ENCODE measurements around the gene MEGF11.
A peak's percentile ranks its signal among the peaks of the same experiment; 100 is the strongest.

The MEGF11 gene

DNA sequence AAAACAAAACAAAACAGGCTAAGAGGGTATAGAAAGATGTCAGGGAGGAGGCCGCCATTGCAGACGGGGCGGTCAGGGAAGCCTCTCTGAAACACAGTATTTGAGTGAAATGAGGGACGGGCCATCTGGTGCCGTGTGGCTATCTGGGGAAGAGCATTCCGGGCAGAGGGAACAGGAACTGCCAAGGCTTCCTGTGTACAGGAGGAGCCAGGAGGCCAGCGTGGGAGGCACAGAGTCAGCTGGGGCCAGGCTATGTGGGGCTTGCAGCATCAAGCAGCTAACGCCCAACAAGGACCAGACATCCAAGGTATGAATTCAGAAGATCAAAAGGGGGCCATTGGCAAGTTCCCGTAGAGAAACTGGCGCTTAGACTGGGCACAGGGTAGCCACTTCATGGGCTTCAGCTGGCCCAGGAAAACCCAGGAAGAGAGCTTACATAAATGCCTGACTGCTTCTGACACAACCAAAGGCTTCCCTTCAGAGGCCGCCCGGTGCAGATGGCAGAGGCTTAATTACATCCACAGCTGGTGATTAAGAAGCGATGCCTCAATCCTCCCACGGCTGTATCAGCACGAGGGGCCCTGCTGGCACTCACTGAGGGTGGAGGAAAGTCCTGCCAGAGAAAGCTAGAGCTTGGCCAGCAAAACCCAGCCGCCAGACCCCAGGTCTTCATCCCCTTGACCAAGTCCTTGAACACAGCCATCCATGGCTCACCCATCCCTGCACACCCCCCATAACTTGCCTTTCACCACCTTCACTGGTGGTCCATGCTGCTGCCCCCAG lies 144.9 kb downstream of the MEGF11 start:
- no peak for DNase-seq

DNA sequence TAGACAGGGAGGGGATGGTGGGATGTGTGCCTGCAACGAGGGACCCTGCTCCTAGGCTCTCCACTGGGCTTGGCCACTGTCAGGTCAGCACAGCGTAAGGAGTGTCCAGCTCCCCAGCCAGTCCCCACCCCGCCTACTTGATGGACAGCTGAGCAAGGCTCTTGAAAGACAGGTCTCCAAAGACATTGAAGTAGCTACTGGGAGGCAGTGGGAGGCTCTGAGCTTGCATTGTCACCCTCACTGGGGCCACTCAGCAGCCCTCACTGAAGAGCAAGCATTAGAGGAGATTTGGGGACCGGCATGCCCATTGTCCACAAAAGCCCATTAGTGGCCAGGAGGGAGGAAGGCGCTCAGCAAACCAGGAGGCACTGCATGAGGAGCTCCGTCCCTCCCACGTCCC lies 146.5 kb downstream of the MEGF11 start:
- DNase-seq: no peak

- DNase-seq: no peak
Observed at GRCh38 chr15:66105286-66106265, 148.0 kb downstream of the MEGF11 start.

DNA sequence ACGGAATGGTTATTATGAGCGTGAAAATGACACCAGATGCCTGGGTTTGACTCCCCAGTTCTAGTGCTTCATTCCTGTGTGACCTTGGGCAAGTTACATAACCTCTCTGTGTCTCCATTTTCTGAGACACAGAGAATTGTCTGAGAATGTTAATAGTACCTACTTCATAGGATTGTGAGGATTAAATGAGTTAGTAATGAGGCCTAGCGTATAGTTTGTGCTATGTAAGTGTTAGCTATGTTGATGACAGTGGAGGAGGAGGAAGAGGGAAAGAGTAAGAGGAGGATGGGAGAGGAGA lies 150.3 kb downstream of the MEGF11 start:
- no peak for DNase-seq

GRCh38 chr15:66102563-66103292 lies 150.8 kb downstream of the MEGF11 start:
- no peak for DNase-seq

GRCh38 chr15:66101715-66102395 lies 151.7 kb downstream of the MEGF11 start:
- no peak for DNase-seq

DNA sequence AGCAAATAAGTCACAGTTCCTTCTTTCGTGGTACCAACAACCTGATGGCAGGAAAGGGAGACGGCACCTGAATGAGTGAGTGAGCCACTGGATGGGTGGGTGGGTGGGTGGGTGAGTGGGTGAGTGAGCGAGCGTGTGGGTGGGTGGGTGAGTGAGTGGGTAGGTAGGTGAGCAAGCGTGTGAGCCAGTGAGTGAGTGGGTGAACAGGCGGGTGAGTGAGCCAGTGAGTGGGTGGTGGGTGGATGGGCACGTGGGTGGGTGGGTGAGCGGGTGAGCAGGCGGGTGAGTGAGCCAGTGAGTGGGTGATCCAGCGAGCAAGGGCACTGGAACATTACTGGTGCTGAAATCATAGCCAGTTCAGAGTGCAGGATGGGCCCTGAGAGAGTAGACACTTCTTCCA lies 152.8 kb downstream of the MEGF11 start:
- no peak for DNase-seq

- DNase-seq: no peak
Observed at GRCh38 chr15:66099950-66100671, 153.4 kb downstream of the MEGF11 start.

DNA sequence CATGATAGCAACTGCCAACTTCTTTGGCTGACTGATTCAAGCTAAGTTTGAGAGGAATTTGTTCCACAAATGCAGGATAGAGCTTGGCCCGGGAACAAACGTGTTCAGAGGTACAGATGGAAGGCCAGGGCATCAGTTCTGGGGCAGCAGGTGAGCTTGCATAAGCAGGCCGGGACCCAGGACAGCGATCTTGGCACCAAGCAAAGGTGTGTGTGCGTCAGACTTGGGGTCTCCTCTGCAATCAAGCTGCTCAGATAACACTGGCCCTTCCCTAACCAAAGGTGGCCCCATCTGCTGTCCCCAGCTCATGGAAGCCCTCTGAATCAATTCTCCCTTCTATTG lies 155.6 kb downstream of the MEGF11 start:
- DNase-seq: no peak

DNA sequence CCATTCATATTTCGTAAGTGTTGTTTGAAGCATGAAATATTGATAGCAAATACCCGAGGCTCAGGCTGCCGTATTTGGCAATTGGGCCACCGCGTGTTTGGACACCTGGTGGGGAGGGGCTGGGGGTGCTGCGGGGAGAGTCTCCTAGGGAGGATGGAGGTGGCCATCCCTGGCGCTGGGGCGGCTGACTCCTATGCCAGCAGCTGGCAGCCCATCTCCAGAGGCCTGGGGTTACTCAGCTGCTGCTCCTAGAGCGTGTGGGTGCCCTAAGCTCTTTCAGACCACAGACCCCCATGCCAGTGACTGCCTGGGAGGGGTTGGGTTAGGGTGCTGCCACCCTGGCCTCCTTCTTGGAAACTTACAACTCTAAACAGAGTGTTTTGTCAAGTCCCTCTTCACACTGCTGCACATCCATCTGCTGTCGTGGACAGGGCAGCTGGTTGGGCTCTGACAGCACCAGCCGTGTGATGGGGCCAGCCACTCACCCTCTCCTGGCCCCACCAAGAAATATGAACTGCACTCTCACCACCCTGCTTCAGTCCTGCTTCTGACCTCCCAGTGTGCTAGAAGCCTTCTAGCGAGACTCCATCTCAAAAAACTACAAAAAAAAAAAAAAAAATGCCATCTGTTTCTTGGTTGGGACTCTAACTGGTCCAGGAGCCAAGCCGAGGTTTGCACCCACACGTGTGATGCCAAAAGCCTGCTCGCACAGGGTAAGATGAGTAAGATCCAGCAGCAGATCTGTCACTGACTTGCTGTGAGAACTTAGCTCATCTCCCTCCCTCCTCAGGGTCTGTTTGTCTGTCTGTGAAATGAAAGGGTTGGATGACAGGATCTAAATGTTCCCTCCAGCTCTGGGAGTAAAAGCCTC lies 156.2 kb downstream of the MEGF11 start:
- DNase-seq: no peak

- DNase-seq: no peak
Observed at GRCh38 chr15:66096688-66097058, 156.9 kb downstream of the MEGF11 start.

GRCh38 chr15:66095871-66096687 lies 157.5 kb downstream of the MEGF11 start:
- DNase-seq: no peak

DNA sequence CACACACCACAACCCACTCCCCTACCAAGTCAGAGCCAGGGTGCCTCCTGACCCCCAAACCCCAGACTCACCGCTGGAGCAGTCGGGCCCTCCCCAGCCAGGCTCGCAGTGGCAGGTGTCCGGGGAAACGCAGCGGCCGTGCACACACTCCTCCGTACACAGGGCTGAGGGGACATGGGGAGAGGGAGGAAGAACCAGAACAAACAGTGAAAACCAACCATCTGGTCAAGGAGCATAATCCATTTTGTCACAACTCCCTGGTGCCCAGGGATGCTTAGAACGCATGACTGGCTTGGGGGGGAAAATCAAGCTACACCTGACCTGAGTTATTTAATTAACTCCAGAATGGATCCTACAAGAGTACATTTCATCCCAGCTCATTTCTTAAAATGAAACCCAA lies 159.2 kb downstream of the MEGF11 start:
- no peak for DNase-seq

- DNase-seq: no peak
Observed at GRCh38 chr15:66092053-66093016, 161.2 kb downstream of the MEGF11 start.

- no peak for DNase-seq
Observed at GRCh38 chr15:66089509-66089908, 164.0 kb downstream of the MEGF11 start.

DNA sequence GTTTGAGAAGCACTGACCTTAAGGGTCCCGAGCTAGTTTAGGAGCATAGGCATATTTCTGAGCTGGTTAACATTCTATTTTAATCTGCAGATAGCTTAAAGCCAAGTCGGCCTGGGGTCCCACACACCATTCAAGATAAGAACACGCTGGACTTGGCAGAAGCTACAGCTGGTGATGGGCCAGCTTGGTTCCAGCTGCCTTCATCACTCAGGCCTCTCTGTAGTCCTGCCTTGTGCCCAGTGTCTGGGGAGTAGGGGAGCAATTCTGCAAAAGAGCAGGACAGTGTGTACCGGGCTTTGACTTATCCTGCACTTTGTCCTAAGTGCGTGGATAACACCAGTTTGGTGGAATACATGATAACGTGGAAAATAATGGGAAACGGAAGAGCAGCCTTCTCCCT lies 164.5 kb downstream of the MEGF11 start:
- no peak for DNase-seq

GRCh38 chr15:66085128-66085527 lies 168.4 kb downstream of the MEGF11 start:
- peak; percentile 17 for DNase-seq

DNA sequence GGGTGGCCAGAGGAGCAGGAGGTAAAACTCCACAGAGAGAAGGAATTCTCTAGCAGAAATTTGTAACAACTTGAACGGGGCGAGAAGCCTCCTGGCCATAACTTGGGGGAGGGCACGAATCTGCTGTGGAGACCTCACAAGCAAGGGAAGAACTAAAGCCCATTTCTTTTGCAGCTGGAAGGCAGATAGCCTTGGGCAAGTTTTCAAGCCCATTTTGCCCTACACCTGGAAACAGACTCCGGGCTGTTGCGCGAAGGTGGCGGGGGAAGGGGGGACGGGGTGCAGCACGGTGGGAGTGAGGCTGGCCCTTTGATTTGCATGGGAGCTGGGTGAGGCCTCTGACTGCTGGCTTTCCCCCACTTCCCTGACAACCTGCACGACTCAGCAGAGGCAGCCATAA lies 168.8 kb downstream of the MEGF11 start:
- no peak for DNase-seq

GRCh38 chr15:66080717-66081398 lies 172.7 kb downstream of the MEGF11 start:
- DNase-seq: peak; percentile 26

Data from DMS53 (cell line).